ENCODE results near the gene MYZAP.
A peak's percentile ranks its signal among the peaks of the same experiment; 100 is the strongest.
"Not testable (repeated sequence)": the region's sequence is repeated elsewhere in the genome, so short reads cannot be mapped to it uniquely, and the experiment has no call there.

MYZAP gene

GRCh38 chr15:57595011-57595866, 3.5 kb downstream of the MYZAP start:
- DNase-seq = no peak

GRCh38 chr15:57596301-57596855, 4.7 kb downstream of the MYZAP start:
- DNase-seq = no peak

GRCh38 chr15:57596978-57597377, 5.3 kb downstream of the MYZAP start:
- DNase-seq = no peak

- DNase-seq = no peak
Observed at GRCh38 chr15:57597431-57597830, 5.7 kb downstream of the MYZAP start.

GRCh38 chr15:57598346-57598745, 6.6 kb downstream of the MYZAP start:
- no peak for DNase-seq

- DNase-seq = no peak
Observed at GRCh38 chr15:57599296-57599810, 7.6 kb downstream of the MYZAP start.

- DNase-seq = no peak
Observed at GRCh38 chr15:57600197-57600596, 8.5 kb downstream of the MYZAP start.

GRCh38 chr15:57604507-57604906, 12.8 kb downstream of the MYZAP start:
- DNase-seq = no peak

- DNase-seq = no peak
Observed at GRCh38 chr15:57605491-57605890, 13.8 kb downstream of the MYZAP start.

- no peak for DNase-seq
Observed at GRCh38 chr15:57606048-57606447, 14.3 kb downstream of the MYZAP start.

GRCh38 chr15:57606816-57607215, 15.1 kb downstream of the MYZAP start:
- no peak for DNase-seq

GRCh38 chr15:57607570-57608000, 15.9 kb downstream of the MYZAP start:
- peak; percentile 9 for DNase-seq

- peak; percentile 34 for DNase-seq
Observed at GRCh38 chr15:57609805-57610529, 18.3 kb downstream of the MYZAP start.

- no peak for DNase-seq
Observed at GRCh38 chr15:57611123-57611522, 19.4 kb downstream of the MYZAP start.

- no peak for DNase-seq
Observed at GRCh38 chr15:57611938-57612337, 20.2 kb downstream of the MYZAP start.

GRCh38 chr15:57614241-57614640, 22.5 kb downstream of the MYZAP start:
- no peak for DNase-seq

- DNase-seq = not testable (repeated sequence)
Observed at GRCh38 chr15:57615951-57616496, 24.3 kb downstream of the MYZAP start.

GRCh38 chr15:57618325-57618724, 26.6 kb downstream of the MYZAP start:
- no peak for DNase-seq

- no peak for DNase-seq
Observed at GRCh38 chr15:57619746-57620145, 28.0 kb downstream of the MYZAP start.

GRCh38 chr15:57624730-57625129, 33.0 kb downstream of the MYZAP start:
- DNase-seq = no peak

- DNase-seq = no peak
Observed at GRCh38 chr15:57625703-57626448, 34.2 kb downstream of the MYZAP start.

- DNase-seq = no peak
Observed at GRCh38 chr15:57626713-57627440, 35.2 kb downstream of the MYZAP start.
